Measurements from ENCODE around the gene MBTPS1. TPM values are rescaled to one million over a fixed set of nuclear protein-coding genes. Genes with fewer than 3 reads are reported as not detected.

The MBTPS1 gene
- total RNA-seq, 2 experiments from 2014 or later, result 37.5 to 37.6 TPM

DNA sequence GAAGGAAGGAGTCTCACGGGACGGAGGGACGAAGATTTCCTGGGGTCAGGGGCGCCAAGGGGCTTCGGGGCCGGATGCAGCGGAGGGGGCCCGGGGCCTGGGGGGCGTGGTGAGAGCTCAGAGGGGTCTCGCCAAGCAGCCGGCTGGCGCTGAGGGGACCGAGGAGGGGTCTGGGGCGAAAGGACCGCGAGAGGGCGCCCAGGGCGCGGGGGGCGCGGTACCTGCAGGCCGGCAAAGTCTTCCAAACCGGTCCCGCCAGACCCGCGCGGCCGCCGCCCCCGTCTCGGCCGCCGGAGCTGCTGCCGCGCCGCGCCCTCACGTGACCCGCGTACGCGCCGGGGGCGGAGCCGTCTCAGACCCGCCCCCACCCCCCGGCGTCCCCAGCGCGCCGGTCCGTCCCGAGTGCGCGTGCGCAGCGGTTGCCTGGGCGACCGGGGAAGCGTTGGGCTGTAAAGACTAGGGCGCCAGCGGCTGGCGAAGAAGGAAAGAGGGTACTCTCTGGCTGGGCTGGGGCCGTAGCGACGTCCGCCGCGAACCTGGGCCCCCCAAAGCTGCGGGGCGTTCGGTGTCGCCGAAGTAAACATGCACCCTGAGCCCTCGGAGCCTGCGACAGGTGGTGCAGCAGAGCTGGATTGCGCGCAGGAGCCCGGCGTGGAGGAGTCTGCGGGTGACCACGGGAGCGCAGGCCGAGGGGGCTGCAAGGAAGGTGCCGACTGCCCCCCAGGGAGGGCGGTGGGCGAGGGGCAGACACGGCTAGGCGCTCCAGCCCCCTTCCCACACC is 28.3 kb upstream of the MBTPS1 start, which contains the start of the genes DNAAF1 and HSDL1:
Gene DNAAF1 (plus strand): TSS at position 450 of the 781 bp plus-strand sequence. CDS start 133 bp downstream, at position 583.
Gene HSDL1 (minus strand): TSS at position 319 of the 781 bp plus-strand sequence. CDS start 13,856 bp downstream, outside the sequence.
- DNase-seq, result peak; percentile 95
- H3K36me3 Mint-ChIP-seq, result no peaks in the 10 kb centered on the region
- POLR2A ChIA-PET, result interaction anchor here (2.5 kb wide), 1 partner anchor 28 kb away, joined by 23 read pairs; the partner anchor contains the start of gene MBTPS1
- peak within 1 kb of the TSS; percentile 76 for H3K27ac Mint-ChIP-seq
- no peaks in the 10 kb centered on the region for H3K9me3 Mint-ChIP-seq
- no peaks in the 10 kb centered on the region for H3K27me3 Mint-ChIP-seq
- H3K4me3 Mint-ChIP-seq, result peak within 1 kb of the TSS; percentile 93
- H3K4me1 Mint-ChIP-seq (ENCODE audit: low read depth), result peaks cover 11% of the 10 kb centered on the region
- intact Hi-C loops (cut with micrococcal nuclease), result loop anchor here (1.0 to 2.0 kb wide), 2 partner anchors 29 to 30 kb away; partner anchors contain the start of gene MBTPS1
- CTCF ChIA-PET, result interaction anchor here (0.7 to 2.6 kb wide), 4 partner anchors 10 to 42 kb away, joined by 3 to 9 read pairs (median 7); partner anchors contain the start of genes MBTPS1 and TAF1C

DNA sequence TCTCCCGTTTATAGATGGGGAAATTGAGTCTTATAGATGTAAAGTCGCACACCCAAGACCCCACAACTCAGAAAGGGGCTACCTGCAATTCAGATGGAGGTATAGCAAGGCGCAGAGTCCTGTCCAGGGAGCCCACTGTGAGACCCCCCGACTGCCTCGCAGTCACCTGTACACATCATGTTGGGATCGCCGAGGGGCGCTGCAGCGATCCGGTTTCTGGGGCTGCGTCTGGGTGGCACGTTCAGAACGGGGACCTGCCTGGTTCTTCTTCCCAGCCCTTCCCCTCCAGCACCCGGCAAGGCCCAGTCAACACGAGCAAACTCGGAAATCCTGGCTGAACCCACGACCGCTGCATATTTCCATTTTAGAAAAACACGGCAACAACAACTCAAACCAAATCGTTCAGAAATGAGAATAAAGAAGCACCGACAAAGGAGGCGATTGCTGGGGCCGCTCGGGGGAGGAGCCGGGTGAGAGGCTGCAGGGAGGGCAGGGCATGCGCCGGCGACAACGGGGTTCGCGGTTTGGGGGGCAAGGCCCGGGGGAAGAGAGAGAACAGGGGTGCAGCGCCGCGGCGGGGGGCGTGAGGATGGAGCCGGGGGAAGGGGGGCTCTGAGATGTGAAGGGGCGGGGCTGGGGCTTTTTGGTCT is 27.6 kb upstream of the MBTPS1 start:
- no peaks in the 10 kb centered on the region for H3K27me3 Mint-ChIP-seq
- H3K4me3 Mint-ChIP-seq, result peak overlapping the region; percentile 93
- H3K36me3 Mint-ChIP-seq, result no peaks in the 10 kb centered on the region
- H3K9me3 Mint-ChIP-seq, result no peaks in the 10 kb centered on the region
- intact Hi-C loops (cut with micrococcal nuclease), result loop anchor here (2.0 kb wide), 1 partner anchor 30 kb away; no protein-coding TSS in a partner anchor
- CTCF ChIA-PET, result interaction anchor here (1.0 to 2.6 kb wide), 3 partner anchors 9 to 43 kb away, joined by 6 to 9 read pairs (median 8); partner anchors contain the start of genes MBTPS1 and TAF1C
- POLR2A ChIA-PET, result interaction anchor here (0.6 to 2.5 kb wide), 2 partner anchors 27 to 33 kb away, joined by 5 to 23 read pairs; partner anchors contain the start of gene MBTPS1
- H3K27ac Mint-ChIP-seq, result peak overlapping the region; percentile 76
- peak; percentile 66 for DNase-seq
- peaks cover 17% of the 10 kb centered on the region for H3K4me1 Mint-ChIP-seq (ENCODE audit: low read depth)

DNA sequence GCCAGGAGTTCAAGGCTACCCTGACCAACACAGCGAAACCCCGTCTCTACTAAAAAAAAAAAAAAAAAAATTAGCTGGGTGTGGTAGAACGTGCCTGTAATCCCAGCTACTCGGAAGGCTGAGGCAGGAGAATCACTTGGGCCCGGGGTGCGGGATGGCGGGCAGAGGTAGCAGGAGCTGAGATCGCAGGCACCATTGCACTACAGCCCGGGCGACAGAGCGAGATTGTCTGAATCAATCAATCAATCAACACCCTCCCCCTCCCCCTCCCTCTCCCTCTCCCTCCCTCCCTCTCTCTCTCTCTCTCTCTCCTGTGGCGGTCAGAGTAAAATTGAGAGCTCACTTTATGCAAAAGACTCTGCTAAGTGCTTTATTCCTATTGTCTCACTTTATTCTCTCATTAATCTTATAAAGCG is 27.1 kb upstream of the MBTPS1 start:
- DNase-seq, result no peak
- H3K4me1 Mint-ChIP-seq (ENCODE audit: low read depth), result peaks cover 22% of the 10 kb centered on the region
- H3K9me3 Mint-ChIP-seq, result no peaks in the 10 kb centered on the region
- intact Hi-C loops (cut with micrococcal nuclease), result loop anchor here (2.0 kb wide), 1 partner anchor 31 kb away; no protein-coding TSS in a partner anchor
- H3K27ac Mint-ChIP-seq, result peak overlapping the region; percentile 76
- H3K36me3 Mint-ChIP-seq, result no peaks in the 10 kb centered on the region
- POLR2A ChIA-PET, result interaction anchor here (0.6 kb wide), 1 partner anchor 34 kb away, joined by 5 read pairs; no protein-coding TSS in a partner anchor
- peak overlapping the region; percentile 93 for H3K4me3 Mint-ChIP-seq
- no peaks in the 10 kb centered on the region for H3K27me3 Mint-ChIP-seq
- CTCF ChIA-PET, result interaction anchor here (0.7 to 2.6 kb wide), 2 partner anchors 27 to 43 kb away, joined by 3 to 9 read pairs; partner anchors contain the start of genes MBTPS1 and TAF1C

DNA sequence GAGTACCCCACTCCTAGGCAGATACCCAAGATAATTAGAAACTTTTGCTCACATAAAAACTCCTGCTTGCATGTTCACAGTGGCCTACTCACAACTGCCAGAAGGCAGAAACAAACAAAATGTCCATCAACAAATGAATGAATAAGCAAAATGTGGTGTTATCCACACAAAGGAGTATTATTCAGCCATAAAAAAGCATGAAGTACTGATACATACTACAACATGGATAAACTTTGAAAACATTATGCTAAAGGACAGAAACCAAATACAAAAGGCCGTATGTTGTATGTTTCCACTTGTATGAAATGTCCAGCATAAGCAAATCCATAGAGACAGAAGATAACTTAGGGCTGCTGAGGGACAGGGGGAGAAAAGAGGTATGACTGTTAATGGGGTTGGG is 26.3 kb upstream of the MBTPS1 start:
- intact Hi-C loops (cut with micrococcal nuclease), result no loop called here
- CTCF ChIA-PET, result interaction anchor here (0.7 to 2.6 kb wide), 3 partner anchors 26 to 44 kb away, joined by 3 to 9 read pairs (median 7); partner anchors contain the start of genes MBTPS1 and TAF1C

DNA sequence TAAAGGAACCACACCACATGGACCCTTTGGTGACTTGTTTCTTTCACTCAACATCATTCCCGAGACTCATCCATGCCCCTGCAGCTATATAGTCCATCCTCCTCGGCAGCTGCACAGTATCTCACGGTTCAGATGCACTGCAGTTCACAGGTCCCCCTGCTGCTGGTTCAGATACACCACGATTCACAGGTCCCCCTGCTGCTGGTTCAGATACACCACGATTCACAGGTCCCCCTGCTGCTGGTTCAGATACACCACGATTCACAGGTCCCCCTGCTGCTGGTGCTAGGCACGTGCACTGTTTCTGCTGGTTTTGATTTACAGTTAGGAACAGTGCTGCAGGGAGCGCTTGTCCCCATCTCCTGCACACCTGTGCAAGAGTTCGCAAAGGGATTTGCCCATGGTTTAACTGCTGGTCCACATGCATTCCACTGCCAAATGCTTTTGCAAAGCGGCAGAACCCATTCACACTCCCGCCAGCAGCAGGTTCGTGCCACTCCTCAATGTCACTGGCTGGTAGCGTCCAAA is 24.5 kb upstream of the MBTPS1 start:
- POLR2A ChIA-PET, result no interaction called here
- H3K36me3 Mint-ChIP-seq, result no peaks in the 10 kb centered on the region
- CTCF ChIA-PET, result interaction anchor here (1.4 to 1.5 kb wide), 2 partner anchors 24 to 57 kb away, joined by 3 read pairs; partner anchors contain the start of gene MBTPS1
- H3K27ac Mint-ChIP-seq, result no peak overlapping the region
- intact Hi-C loops (cut with micrococcal nuclease), result loop anchor here (2.0 kb wide), 1 partner anchor 56 kb away; no protein-coding TSS in a partner anchor
- H3K4me3 Mint-ChIP-seq, result no peak overlapping the region
- no peaks in the 10 kb centered on the region for H3K27me3 Mint-ChIP-seq
- no peak for DNase-seq
- H3K9me3 Mint-ChIP-seq, result no peaks in the 10 kb centered on the region
- H3K4me1 Mint-ChIP-seq (ENCODE audit: low read depth), result peaks cover 43% of the 10 kb centered on the region

More for the DNA sequence above, 26.3 kb upstream of the MBTPS1 start:
- H3K9me3 Mint-ChIP-seq, result no peaks in the 10 kb centered on the region
- H3K4me3 Mint-ChIP-seq, result no peak overlapping the region
- no peak overlapping the region for H3K27ac Mint-ChIP-seq
- peaks cover 28% of the 10 kb centered on the region for H3K4me1 Mint-ChIP-seq (ENCODE audit: low read depth)
- H3K36me3 Mint-ChIP-seq, result no peaks in the 10 kb centered on the region
- POLR2A ChIA-PET, result no interaction called here
- no peaks in the 10 kb centered on the region for H3K27me3 Mint-ChIP-seq
- DNase-seq, result no peak

DNA sequence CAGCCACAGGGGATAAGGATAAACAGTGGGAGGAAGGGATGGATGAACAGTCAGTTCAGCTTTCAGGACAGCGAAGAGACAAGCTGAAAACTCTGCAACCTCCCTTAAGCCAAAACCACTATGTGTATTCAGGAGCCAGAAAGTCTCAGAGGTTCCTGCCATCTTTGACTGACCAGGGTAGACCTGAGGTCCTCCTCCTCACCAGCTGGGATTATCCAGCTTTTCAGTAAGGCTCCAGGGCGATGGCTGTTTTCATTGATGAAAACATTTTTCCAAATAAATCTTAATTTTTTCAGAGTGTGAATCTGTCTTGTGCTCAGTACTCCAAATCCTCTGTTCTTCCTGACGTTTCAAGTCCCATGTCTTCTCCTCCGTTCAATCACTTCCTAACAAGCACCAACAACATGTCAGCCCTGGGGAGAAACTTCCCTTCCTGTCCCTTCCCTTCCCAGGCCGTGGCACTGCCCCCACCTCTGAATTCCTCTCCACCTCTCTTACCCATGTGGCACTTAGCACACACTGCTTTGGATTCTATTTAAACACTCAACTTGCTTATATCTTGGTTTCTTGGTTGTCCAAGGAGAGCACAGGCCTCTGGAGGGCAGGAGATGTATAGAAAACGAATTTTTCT is 23.0 kb upstream of the MBTPS1 start:
- H3K4me1 Mint-ChIP-seq (ENCODE audit: low read depth), result peaks cover 43% of the 10 kb centered on the region
- H3K9me3 Mint-ChIP-seq, result no peaks in the 10 kb centered on the region
- no peaks in the 10 kb centered on the region for H3K36me3 Mint-ChIP-seq
- ChIA-PET CTCF (interaction anchor here (1.0 to 1.6 kb wide), 2 partner anchors 47 to 51 kb away, joined by 3 to 5 read pairs; partner anchors contain the start of gene TAF1C), POLR2A (interaction anchor here (0.9 to 1.0 kb wide), 2 partner anchors 12 to 27 kb away, joined by 3 read pairs; no protein-coding TSS in a partner anchor)
- no peak overlapping the region for H3K4me3 Mint-ChIP-seq
- H3K27me3 Mint-ChIP-seq, result no peaks in the 10 kb centered on the region
- DNase-seq, result no peak
- intact Hi-C loops (cut with micrococcal nuclease), result loop anchor here (2.0 to 5.0 kb wide), 2 partner anchors 42 to 55 kb away; no protein-coding TSS in a partner anchor
- H3K27ac Mint-ChIP-seq, result no peak overlapping the region

DNA sequence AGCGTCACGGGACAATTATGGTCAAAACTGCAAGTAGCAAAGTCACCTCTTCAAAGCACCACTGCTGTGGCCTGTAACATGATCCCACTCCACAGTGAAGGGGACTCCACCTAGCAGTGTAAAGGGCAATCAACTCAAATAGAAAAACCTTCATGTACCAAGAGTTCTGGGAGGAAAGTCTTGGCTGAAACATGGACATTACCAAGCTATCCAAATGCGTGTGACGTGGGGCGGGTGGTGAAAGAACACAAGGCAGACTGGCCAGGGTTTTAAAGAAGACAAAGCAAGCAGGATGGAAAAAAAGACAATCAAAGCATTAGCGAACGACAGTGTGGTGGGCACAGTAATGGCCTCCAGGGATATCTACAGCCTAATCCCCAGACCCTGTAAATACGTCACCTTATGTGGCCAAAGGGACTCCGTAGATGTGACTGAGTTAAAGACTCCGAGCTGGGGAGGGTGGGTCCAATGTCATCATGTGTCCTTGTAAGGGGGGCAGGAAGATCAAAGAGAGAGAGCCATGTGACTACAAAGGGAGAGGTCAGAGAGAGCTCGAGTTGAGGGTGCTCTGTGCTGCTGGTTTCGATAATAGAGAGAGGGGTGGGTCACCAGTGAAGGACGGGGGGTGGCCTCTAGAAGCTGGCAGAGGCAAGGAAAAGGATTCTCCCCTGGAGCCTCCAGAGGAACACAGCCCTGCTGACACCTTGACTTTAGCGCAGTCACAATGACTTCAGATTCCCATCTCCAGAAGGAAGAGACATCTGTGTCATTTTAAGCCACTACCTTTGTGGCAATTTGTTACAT is 22.3 kb upstream of the MBTPS1 start:
- Mint-ChIP-seq H3K4me1 (ENCODE audit: low read depth) (peaks cover 41% of the 10 kb centered on the region), H3K27ac (peak overlapping the region; percentile 3), H3K36me3 (no peaks in the 10 kb centered on the region), H3K9me3 (no peaks in the 10 kb centered on the region), H3K27me3 (no peaks in the 10 kb centered on the region), H3K4me3 (peak overlapping the region; percentile 7)
- intact Hi-C loops (cut with micrococcal nuclease), result loop anchor here (5.0 kb wide), 1 partner anchor 42 kb away; no protein-coding TSS in a partner anchor
- DNase-seq, result peak; percentile 63
- POLR2A ChIA-PET, result interaction anchor here (0.9 to 1.0 kb wide), 2 partner anchors 12 to 28 kb away, joined by 3 read pairs; no protein-coding TSS in a partner anchor
- CTCF ChIA-PET, result interaction anchor here (1.0 to 2.1 kb wide), 5 partner anchors 38 to 54 kb away, joined by 3 to 5 read pairs (median 3); partner anchors contain the start of gene TAF1C

DNA sequence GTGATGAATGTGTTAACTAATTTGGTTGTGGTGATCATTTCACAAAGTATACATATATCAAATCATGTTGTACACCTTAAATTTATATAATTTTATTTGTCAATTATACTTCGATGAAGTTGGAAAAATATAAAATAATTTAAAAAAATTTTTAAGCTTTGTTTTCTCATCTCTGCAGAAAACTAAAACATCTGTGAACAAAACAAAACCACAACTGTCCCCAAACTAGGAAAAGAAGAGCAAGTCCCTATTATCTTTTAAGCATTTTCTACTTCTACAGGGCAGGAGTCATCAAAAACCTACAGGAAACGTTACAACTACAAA is 21.7 kb upstream of the MBTPS1 start:
- intact Hi-C loops (cut with micrococcal nuclease), result loop anchor here (5.0 kb wide), 1 partner anchor 41 kb away; no protein-coding TSS in a partner anchor
- POLR2A ChIA-PET, result no interaction called here
- H3K4me3 Mint-ChIP-seq, result no peak overlapping the region
- H3K27ac Mint-ChIP-seq, result peak overlapping the region; percentile 3
- DNase-seq, result no peak
- H3K27me3 Mint-ChIP-seq, result no peaks in the 10 kb centered on the region
- peaks cover 39% of the 10 kb centered on the region for H3K4me1 Mint-ChIP-seq (ENCODE audit: low read depth)
- CTCF ChIA-PET, result interaction anchor here (0.7 to 2.1 kb wide), 5 partner anchors 8 to 54 kb away, joined by 3 to 4 read pairs (median 3); no protein-coding TSS in a partner anchor
- no peaks in the 10 kb centered on the region for H3K9me3 Mint-ChIP-seq
- no peaks in the 10 kb centered on the region for H3K36me3 Mint-ChIP-seq

DNA sequence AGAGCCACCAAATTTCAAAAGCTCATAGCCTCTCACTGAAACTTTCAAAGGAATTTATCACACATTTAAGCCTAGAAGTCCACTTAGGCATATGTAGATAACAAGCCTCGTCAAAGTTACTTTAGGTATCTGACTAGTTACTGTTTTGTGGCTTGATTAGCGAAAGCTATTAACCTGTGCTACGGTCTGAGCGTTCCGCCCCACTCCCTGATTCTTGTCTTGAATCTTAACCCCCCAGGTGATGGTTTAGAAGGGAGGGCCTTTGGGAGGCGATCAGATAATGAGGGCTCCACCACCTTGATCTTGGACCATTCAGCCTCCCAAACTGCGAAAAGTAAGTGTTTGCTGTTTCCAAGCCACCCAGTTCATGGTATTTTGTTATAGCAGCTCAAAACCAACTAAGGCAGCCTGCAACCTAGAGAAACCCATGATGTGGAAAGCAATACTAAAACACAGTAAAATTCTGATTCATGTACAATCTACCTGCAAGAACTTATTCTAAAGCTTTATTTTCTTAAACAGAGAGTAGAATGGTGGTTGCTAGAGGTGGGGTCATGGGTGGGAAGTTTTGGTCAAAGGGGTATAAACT is 21.1 kb upstream of the MBTPS1 start:
- DNase-seq, result no peak
- Mint-ChIP-seq H3K27me3 (no peaks in the 10 kb centered on the region), H3K4me3 (no peak overlapping the region), H3K4me1 (ENCODE audit: low read depth) (peaks cover 34% of the 10 kb centered on the region), H3K36me3 (no peaks in the 10 kb centered on the region), H3K27ac (no peak overlapping the region), H3K9me3 (no peaks in the 10 kb centered on the region)
- POLR2A ChIA-PET, result no interaction called here
- intact Hi-C loops (cut with micrococcal nuclease), result loop anchor here (5.0 kb wide), 1 partner anchor 41 kb away; no protein-coding TSS in a partner anchor
- CTCF ChIA-PET, result interaction anchor here (0.7 to 2.1 kb wide), 6 partner anchors 9 to 53 kb away, joined by 3 to 5 read pairs (median 3); partner anchors contain the start of gene MBTPS1

DNA sequence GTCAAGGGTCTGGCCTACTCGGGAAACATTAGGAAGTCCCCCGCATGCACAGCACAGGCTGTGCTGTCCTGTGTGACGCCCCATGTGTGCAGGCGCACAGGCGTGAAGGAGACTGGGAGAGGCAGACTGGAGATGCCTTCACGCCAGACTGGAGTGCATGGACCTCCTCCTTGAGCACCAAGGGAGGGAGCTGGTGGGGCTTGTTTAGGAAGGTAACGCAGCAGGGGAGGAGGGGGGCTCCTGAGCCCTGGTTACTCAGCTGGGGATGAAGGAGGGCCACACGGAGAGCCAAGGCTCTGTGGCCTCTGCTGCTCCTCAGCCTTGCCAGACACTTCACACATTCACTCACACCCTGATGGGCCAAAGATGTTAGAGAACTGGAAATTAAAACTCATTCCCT is 20.5 kb upstream of the MBTPS1 start:
- no peak overlapping the region for H3K4me3 Mint-ChIP-seq
- no peak overlapping the region for H3K27ac Mint-ChIP-seq
- no peaks in the 10 kb centered on the region for H3K9me3 Mint-ChIP-seq
- H3K4me1 Mint-ChIP-seq (ENCODE audit: low read depth), result peaks cover 36% of the 10 kb centered on the region
- H3K27me3 Mint-ChIP-seq, result no peaks in the 10 kb centered on the region
- ChIA-PET POLR2A (no interaction called here), CTCF (interaction anchor here (1.6 to 2.1 kb wide), 2 partner anchors 21 to 50 kb away, joined by 4 to 5 read pairs; partner anchors contain the start of gene MBTPS1)
- DNase-seq, result no peak
- H3K36me3 Mint-ChIP-seq, result no peaks in the 10 kb centered on the region
- intact Hi-C loops (cut with micrococcal nuclease), result loop anchor here (5.0 kb wide), 1 partner anchor 40 kb away; no protein-coding TSS in a partner anchor
